LoVo (cell line): ENCODE results near the gene ZBED1.
"Not testable (repeated sequence)": the region's sequence is repeated elsewhere in the genome, so short reads cannot be mapped to it uniquely, and the experiment has no call there.

ENCODE experiments used
- DNase-seq: peaks from one replicate; pipeline ENCODE4 v3.0.0-alpha.2; 2016; ENCODE audit warnings: low spot score

ZBED1 gene

DNA sequence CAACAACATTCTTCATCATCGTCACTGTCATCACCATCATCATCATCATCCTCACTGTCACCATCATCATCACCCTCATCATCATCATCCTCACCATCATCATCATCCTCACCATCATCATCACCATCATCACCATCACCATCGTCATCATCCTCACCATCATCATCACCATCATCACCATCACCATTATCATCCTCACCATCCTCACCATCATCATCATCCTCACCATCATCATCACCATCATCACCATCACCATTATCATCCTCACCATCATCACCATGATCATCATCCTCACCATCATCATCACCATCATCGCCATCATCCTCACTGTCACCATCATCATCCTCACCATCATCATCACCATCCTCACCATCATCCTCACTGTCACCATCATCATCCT, 18.9 kb upstream of the ZBED1 start:
- not testable (repeated sequence) for DNase-seq

DNA sequence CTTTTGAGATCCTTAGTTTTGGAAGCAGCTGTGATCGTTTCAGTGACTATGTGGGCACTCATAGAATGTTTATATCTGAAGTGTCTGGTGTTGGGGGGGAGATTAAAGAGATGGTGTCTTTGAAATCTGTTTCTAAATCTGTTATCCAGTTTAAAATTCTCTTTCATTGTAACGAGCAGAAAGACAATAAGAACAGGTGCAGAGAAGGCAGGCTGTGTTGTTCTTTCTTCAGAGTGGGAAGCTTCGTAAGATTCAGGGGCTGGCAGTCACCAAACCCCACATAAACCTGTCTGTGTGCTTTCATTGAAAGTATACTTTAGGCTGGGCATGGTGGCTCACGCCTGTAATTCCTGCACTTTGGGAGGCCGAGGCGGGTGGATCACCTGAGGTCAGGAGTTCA, 16.3 kb upstream of the ZBED1 start:
- DNase-seq: no peak

DNA sequence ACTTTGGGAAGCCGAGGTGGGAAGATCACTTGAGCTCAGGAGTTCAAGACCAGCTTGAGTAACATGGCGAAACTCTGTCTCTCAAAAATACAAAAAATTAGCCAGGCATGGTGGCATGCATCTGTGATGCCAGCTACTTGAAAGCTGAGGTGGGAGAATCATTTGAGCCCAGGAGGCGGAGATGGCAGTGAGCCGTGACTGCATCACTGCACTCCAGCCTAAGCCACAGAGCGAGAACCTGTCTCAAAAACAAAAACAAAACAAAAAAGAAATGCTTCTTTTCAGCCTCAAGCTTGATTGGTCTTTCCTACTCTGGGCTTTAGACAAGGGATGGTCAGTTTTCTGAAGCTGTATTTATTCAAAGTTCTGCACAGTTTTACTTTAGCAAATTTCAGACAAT, 15.8 kb upstream of the ZBED1 start:
- no peak for DNase-seq

DNA sequence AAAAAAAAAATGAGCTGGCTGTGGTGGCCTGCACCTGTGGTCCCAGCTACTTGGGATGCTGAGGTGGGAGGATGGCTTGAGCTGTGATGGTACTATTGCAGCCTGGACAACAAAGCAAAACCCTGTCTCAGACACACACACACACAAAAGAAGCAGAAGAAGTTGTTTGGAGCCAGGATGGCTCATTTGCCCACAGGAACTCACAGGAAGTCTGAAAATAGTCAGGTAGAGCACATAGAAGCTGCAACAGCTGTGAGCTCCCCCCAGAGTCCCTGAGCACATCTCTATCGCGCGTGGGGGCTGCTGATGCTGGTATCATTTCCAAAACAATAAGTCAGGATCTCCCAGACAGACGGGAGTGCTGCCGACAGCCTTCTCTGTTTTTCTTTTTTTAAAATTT, 13.4 kb upstream of the ZBED1 start:
- no peak for DNase-seq

DNA sequence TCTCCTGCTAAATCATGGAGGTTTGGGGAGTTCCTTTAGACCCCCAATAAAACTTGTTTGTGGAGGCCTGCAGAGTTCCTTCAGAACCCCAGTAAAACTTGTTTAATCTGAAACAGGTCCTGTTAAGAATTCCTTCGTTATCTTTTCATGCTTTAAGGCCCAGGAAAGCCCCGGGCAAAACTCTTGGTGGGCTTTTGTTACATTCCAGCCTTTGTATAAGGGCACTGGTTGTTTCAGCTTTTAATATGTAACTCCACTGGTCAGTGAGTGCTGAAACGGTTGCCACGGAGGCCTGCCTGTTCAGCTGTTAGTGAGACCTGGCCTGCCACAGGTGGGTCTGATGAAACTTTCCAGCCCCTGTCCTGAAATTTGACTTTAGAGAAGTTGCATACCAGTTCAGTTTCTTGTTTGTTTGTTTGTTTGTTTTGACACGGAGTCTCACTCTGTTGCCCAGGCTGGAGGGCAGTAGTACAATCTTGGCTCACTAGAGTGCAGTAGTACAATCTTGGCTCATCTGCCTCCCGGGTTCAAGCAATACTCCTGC, 12.4 kb upstream of the ZBED1 start:
- DNase-seq: no peak

DNA sequence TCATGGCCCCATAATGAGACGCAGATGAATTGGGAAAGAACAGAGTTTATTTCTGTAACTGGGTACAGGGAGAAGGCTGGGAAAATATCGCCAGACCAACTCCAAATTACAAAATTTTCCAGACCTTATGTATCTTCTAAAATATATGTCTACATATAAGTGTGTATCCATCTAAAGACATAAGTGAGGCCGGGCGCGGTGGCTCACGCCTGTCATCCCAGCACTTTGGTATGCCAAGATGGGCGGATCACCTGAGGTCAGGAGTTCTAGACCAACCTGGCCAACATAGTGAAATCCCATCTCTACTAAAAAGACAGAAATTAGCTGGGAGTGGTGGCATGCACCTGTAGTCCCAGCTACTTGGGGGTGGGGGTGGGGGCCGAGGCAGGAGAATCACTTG, 11.7 kb upstream of the ZBED1 start:
- DNase-seq: no peak

DNA sequence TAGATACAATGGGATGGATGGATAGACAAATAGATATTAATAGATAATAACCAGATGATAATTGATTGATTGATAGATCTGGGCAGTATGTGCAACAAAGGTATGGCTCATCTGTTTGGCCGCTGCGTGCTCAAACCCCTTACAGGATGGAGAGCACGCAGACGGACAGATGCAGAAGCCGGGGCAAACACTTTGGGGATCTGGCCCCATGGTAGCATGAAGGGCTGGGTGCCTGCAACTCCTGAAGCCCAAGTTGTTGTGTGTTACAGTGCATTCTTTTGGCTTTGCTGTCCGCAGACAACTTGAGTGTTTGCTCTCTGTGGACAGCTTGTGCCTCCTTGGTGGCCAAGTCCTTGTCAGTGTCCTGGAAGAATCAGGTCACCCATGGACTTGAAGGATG, 10.6 kb upstream of the ZBED1 start:
- DNase-seq: no peak

DNA sequence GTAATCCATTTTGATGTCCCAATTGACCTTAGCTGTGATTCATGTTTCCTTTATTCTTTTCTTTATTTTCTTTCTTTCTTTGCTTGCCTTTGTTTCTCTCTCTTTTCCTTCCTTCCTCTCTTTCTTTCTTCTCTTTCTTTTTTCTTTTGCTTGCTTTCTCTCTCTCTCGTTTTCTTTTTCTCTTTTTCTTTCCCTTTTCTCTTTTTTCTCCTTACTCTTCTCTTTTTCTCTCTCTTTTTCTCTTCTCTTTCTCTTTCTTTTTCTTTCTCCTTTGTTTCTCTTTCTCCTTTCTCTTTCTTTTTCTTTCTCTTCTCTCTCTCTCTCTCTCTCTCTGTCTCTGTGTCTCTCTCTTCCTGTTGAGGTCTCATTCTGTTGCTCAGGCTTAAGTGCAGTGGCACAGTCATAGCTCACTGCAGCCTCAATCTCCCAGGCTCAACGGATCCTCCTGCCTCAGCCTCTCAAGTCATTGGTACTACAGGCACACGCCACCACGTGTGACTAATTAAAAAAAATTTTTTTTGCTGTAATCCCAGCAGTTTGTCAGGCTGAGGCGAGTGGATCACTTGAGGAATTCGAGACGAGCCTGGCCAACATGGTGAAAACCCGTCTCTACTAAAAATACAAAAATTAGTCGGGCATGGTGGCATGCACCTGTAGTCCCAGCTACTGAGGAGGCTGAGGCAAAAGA, 8.0 kb upstream of the ZBED1 start:
- no peak for DNase-seq

DNA sequence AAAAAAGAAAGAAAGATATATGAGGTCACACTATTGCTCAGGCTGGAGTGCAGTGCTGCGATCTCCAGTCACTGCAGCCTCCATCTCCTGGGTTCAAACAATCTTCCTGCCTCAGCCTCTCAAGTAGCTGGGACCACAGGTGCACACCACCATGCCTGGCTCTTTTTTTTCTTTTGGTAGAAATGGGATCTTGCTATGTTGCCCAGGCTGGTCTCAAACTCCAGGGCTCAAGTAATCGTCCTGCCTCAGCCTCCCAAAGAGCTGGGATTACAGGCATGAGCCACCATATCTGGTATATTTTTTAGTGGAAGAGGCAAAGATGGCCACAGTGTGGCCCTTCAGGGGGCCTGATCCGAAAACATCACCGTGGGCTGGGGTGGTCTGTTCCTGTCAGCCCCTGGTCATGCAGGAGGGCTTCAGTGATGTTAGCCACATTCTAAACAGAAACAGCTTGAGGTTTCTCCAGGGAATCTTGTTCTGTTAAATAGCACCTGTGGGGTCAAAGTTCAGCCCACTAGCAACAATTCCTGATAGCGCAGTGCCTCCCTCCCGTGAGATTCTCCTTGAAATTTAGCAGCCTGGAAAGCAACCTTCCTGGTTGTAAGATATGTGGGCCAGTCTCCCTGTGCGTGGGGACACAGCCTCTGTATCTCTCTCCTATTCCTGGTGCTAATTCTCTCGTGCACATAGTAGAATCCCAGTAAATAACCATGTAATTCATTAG, 7.3 kb upstream of the ZBED1 start:
- DNase-seq: no peak

DNA sequence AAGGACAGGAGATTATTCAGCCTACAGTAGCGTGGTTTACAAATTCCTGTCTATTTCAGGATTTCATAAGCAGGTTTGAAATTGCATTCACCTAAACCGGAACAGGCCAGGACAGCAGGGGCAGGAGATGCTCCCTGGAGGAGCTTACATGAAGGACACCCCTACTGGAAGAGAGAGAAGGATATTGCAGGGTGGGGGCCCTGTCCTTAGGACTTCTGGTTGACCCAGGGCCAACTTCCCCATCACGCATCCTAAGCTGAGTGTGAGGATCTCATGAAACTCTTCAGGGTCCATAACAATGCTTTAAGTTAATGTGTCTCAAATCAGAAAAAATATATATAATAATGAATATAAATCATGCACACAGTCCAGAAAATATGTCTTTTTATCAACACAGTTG, 6.4 kb upstream of the ZBED1 start:
- DNase-seq: no peak

DNA sequence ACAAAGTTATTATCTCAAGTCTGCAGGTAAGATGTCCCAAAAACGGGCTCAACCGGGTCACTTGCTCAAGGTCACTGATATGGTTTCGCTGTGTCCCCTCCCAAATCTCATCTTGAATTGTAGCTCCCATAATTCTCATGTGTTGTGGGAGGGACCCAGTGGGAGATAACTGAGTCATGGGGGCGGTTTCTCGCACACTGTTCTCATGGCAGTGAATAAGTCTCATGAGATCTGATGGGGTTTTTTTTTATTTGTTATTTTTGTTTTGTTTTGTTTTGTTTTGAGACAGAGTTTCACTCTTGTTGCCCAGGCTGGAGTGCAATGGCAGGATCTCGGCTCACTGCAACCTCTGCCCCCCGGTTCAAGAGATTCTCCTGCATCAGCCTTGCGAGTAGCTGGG, 4.6 kb upstream of the ZBED1 start:
- not testable (repeated sequence) for DNase-seq

DNA sequence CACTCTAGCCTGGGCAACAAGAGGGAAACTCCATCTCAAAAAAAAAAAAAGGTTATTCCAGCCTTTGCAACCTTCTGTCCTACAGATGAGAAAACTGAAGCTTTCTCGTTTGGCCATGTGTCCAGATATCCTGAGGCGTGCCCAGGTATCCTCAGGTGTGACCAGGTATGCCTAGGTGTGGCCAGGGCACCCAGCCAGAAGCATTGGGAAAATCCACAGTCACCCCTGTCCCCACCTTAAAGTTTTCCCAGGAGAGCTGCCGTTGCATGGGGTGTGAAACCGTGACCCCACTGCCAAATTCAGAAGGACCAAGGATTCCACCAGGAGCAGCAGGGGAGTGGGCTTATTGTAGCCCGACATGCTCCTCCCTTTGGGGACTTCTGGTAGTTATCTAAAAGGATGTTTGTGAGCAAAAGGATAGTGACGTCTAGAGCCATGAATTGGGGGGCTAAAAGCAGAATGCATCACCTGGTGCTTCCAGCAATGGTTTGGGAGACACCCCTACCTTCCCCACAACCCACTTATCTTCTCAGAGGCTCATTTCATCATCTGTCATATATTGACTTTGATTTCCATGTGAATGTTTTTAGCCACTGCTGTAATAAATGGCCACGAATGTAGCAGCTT, 4.0 kb upstream of the ZBED1 start:
- DNase-seq: no peak

DNA sequence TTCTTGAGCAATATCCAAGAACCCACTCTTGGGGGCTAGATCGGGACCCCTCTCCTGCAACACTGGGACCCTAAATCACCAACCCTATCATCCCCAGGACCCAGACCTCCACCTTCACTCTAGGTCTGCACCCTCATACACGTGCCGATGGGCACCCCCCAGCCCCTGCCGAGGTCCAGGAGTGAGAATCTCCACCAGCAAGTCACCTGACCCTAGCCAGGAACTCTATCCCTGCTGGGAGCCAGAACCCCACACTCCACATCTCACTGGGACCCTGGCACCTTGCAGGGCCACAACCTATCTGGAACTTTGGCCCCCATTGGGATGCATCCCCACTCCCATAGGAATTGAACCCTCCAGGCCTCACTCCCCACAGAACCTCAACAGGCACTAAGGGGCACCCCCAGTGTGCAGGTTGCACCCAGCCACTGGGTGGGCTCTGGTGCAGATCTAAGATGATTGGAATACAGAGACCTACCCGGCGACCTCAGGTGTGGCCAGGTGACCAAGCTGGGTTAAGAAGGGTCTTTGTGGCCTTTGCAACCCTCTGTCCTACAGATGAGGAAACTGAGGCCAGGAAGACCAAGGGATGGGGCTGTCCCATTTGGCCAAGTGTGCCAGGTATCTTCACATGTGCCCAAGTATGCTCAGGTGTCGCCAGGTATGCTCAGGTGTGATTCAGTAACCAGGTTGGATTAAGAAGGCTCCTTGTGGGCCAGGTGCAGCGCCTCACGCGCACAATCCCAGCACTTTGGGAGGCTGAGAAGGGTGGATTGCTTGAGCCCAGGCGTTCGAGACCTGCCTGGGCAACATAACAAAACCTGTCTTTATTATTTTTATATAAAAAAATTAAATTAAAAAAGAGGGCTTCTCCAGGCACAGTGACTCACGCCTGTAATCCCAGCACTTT, 3.1 kb upstream of the ZBED1 start:
- no peak for DNase-seq

DNA sequence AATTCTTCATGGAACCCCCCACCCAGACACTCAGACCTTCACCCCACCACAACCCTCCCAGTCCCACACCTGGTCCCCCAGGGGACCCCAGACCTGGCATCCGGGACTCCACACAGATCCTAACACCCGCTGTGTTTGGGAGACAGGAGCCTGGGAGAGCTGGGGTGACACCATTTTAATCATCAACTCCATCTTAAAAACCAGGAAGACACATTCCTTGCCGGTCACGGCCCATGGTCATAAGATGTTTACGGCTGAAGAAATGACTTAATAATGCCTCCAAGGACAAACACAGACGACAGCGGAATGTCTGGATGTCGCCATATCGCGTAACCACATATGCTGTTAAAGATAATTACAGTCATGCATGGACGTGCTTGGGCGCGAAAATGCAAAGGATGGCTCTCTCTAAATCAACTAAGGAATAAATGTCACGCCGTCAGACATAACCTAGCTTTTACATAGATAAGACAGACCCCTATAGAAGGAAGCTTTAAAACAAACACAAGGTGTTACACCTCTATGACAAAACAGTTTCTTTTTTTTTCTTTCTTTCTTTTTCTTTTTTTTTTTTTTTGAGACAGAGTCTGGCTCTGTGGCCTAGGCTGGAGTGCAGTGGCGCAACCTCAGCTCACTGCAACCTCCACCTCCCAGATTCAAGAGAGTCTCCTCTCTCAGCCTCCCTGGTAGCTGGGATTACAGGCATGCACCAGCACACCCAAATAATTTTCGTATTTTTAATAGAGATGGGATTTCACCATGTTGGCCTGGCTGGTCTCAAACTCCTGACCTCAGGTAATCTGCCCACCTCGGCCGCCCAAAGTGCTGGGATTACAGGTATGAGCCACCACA, 2.1 kb upstream of the ZBED1 start:
- DNase-seq: no peak

DNA sequence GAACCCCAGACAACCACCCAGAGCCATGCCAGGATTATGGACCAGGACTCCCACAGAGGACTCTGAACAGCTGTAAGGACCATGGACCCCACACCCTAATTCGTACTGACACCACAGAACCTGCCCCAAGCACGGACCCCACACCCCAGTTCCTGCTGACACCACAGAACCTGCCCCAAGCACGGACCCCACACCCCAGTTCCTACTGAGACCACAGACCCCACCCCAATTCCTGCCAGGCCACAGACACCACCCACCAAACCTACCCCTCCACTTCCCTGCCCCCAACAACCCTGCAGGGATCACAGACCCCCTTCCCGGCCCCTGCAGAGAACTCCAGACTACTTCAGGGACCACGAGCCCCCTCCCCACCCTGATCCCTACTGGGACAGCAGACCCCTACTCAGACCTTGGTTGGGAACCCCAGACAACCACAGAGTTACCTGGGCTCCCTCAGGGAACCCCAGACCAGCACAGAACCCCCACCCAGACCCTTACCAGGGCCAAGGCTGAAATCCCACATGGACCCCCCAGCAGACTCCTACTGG, 1.4 kb upstream of the ZBED1 start:
- no peak for DNase-seq

DNA sequence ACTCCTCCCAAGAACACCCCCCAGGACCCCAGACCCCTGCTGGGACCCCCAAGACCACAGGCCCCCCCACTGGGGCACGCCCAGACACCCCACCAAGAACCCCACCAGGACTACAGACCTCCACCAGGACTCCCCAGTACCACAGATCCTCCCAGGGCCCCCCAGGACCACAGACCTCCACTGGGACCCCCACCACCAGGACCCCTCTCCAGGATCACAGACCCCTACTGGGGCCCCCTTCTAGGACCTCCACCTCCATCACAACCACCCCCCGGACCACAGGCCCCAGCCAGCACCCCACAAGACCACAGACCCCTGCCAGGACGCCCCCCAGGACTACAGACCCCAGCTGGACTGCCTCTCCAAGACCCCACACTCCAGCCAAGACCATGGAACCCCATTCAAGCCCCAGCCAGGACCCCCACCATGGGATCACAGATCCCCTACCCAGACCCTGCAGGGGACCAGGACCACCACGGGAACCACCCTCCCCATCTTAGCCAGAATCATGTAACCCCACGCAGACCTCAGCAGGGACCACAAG, 855 bp upstream of the ZBED1 start:
- no peak for DNase-seq

DNA sequence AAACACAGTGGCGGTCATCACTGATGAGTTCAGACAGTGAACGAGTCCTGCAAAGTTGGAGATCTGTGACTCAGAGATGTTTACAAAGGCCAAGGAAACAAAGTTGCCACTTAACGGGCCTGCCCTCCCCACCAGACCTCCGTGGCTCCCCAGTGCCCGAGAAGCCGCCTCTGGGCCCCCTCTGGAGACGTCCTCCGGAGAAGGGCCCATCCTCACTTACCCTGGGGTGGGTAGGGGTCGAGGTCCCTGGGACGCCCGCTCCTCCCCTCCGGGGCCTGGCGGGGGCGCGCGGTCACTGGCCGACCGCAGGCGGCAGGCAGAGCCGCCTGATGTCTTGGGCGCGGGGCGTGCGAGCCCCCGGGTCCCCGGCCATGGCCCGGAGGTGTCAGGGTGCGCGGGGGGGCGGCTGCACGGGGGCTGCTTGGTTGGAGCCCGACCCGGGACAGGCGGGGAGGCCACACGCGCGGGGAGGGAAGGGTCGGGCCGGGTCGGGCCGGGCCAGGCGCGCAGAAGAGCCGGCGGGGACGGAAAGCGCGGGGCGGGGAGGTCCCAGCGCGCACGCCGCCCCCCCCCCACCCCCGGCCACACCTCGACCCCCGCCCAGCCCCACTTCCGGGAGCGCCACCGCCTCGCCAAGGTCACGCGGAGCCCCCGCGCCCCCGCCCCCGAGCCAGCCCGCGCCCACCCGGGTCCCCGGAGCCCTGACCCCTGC, 529 bp downstream of the ZBED1 start:
- peak; percentile 40 for DNase-seq

DNA sequence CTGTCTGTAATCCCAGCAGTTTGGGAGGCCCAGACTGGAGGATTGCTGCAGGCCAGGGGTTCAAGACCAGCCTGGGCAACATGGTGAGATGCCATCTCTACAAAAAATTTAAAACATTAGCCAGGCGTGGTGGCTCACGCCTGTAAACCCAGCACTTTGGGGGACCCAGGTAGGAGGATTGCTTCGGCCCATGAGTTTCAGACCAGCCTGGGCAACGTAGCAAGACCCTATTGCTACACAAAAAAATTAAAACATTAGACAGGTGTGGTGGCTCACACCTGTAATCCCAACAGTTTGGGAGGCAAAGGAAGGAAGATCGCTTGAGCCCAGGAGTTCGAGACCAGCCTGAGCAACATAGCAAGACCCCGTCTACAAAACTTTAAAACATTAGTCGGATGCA, 1.3 kb downstream of the ZBED1 start:
- DNase-seq: no peak

DNA sequence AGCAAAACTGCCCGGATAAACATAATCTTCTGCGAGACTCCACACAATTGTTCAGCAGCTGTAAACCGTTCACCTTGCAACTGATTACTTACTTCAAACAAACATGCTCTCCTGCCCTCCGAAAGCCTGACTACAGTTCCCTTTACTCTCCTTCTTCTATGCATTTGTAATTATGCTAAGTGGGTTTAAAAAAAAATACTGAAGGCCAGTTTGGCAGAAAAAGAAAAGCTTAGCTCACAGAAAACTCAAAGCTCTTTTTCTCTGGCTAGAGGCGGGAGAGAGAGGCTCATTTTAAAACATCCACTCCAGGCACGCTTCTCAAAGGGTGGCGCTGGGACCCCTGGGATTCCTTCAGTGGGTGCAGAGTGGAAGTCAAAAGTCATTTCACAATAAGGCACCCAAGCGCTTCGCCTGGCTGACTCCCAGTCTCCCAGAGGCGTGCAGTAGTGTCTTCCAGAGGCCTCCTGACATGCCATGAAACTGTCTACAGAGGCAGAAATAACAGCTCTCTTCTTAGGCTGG, 1.9 kb downstream of the ZBED1 start:
- no peak for DNase-seq
